WTC11 (cell line): ENCODE data around the gene FBXL7. TPM values are rescaled to one million over a fixed set of nuclear protein-coding genes. Genes with fewer than 3 reads are reported as not detected.

Source experiments
- ATAC-seq: fragments of 200-7000 bp; cut with Tn5 transposase; 2 replicates; pipeline ENCODE4 v1.10.0; 2021; ENCODE audit warnings: mild to moderate bottlenecking, moderate library complexity
- CTCF ChIA-PET: fragments of 300-600 bp; sonication (Branson Sonifier 250); formaldehyde crosslinking; loops from one replicate; lab custom pipeline; 2021; ENCODE audit warnings: antibody characterized with exemption; lab: Charles Lee
- POLR2A ChIA-PET: fragments of 350-600 bp; sonication (Branson Sonifier 250); formaldehyde crosslinking; loops from one replicate; lab custom pipeline; 2021; ENCODE audit warnings: antibody characterized with exemption; lab: Charles Lee
- DNase-seq: peaks from one replicate; pipeline ENCODE4 v3.0.0; 2021; ENCODE audit warnings: low spot score
- H3K27ac Mint-ChIP-seq: 2 replicates; pipeline ENCODE4 v1.8.0; 2021; ENCODE audit warnings: mixed read lengths
- H3K27me3 Mint-ChIP-seq: 2 replicates; pipeline ENCODE4 v1.8.0; 2021; ENCODE audit warnings: low read depth, mild to moderate bottlenecking, moderate library complexity, mixed read lengths
- H3K36me3 Mint-ChIP-seq: 2 replicates; pipeline ENCODE4 v1.8.0; 2021; ENCODE audit warnings: mixed read lengths
- H3K4me1 Mint-ChIP-seq: 2 replicates; pipeline ENCODE4 v1.8.0; 2022; ENCODE audit warnings: mixed read lengths
- H3K4me3 Mint-ChIP-seq: 2 replicates; pipeline ENCODE4 v1.8.0; 2021; ENCODE audit warnings: mild to moderate bottlenecking, moderate library complexity, mixed read lengths
- H3K9me3 Mint-ChIP-seq: 2 replicates; pipeline ENCODE4 v1.8.0; 2021; ENCODE audit warnings: mixed read lengths
- CREB1 ChIP-seq: sonication (generic); formaldehyde crosslinking; IDR thresholded peaks from 2 replicates; pipeline ENCODE4 v1.8.0; 2023; ENCODE audit warnings: mild to moderate bottlenecking, missing genetic modification reagents
- EMX1 ChIP-seq: fragments of 250-450 bp; sonication (Bioruptor Pico); IDR thresholded peaks from 2 replicates; pipeline ENCODE4 v1.8.0; 2021; ENCODE audit warnings: mild to moderate bottlenecking
- ERG ChIP-seq: fragments of 250-450 bp; sonication (Bioruptor Pico); IDR thresholded peaks from 2 replicates; pipeline ENCODE4 v1.8.0; 2021; ENCODE audit warnings: mild to moderate bottlenecking
- FOXJ3 ChIP-seq: sonication (generic); formaldehyde crosslinking; IDR thresholded peaks from 2 replicates; pipeline ENCODE4 v1.9.0; 2021; ENCODE audit warnings: missing genetic modification reagents, mild to moderate bottlenecking, borderline replicate concordance
- FOXK1 ChIP-seq: sonication (generic); formaldehyde crosslinking; IDR thresholded peaks from 2 replicates; pipeline ENCODE4 v1.8.0; 2022; ENCODE audit warnings: mild to moderate bottlenecking, moderate library complexity, missing genetic modification reagents
- FOXP1 ChIP-seq: sonication (generic); formaldehyde crosslinking; IDR thresholded peaks from 2 replicates; pipeline ENCODE4 v1.8.0; 2022; ENCODE audit warnings: missing genetic modification reagents, mild to moderate bottlenecking, moderate library complexity, borderline replicate concordance
- GRHL2 ChIP-seq: fragments of 250-450 bp; sonication (Bioruptor Pico); IDR thresholded peaks from 2 replicates; pipeline ENCODE4 v1.8.0; 2022; ENCODE audit warnings: mild to moderate bottlenecking, moderate library complexity; ENCODE audit not compliant: insufficient replicate concordance, severe bottlenecking
- MXD4 ChIP-seq: fragments of 250-450 bp; sonication (Bioruptor Pico); IDR thresholded peaks from 2 replicates; pipeline ENCODE4 v1.8.0; 2021; ENCODE audit warnings: mild to moderate bottlenecking, moderate library complexity, borderline replicate concordance
- NFYB ChIP-seq: sonication (generic); formaldehyde crosslinking; conservative IDR thresholded peaks from 2 replicates; pipeline ENCODE4 v1.8.0; 2022; ENCODE audit warnings: low read depth, missing genetic modification reagents
- ZBTB21 ChIP-seq: sonication (generic); formaldehyde crosslinking; IDR thresholded peaks from 2 replicates; pipeline ENCODE4 v1.8.1; 2023; ENCODE audit warnings: mild to moderate bottlenecking, missing genetic modification reagents, borderline replicate concordance
- ZNF317 ChIP-seq: sonication (generic); formaldehyde crosslinking; IDR thresholded peaks from 2 replicates; pipeline ENCODE4 v1.8.1; 2023; ENCODE audit warnings: low read depth, mild to moderate bottlenecking, moderate library complexity, missing genetic modification reagents, borderline replicate concordance
- ZNF396 ChIP-seq: fragments of 250-450 bp; sonication (Bioruptor Pico); IDR thresholded peaks from 2 replicates; pipeline ENCODE4 v1.8.0; 2021; ENCODE audit warnings: mild to moderate bottlenecking, moderate library complexity, borderline replicate concordance
- ZNF532 ChIP-seq: fragments of 250-450 bp; sonication (Bioruptor Pico); IDR thresholded peaks from 2 replicates; pipeline ENCODE4 v1.9.0; 2021; ENCODE audit warnings: mild to moderate bottlenecking, borderline replicate concordance
- total RNA-seq: library from RNA; stranded (reverse); gene quantifications from 3 replicates; pipeline ENCODE4 v1.2.3, GENCODE V29; 2021
- TF ChIP-seq, protein P1 (sequence below): sonication (generic); formaldehyde crosslinking; IDR thresholded peaks from 2 replicates; pipeline ENCODE4 v1.8.0; 2023; ENCODE audit warnings: missing genetic modification reagents, mild to moderate bottlenecking, borderline replicate concordance

Gene FBXL7
- total RNA-seq, 1 experiment from 2014 or later = 13.8 TPM

DNA sequence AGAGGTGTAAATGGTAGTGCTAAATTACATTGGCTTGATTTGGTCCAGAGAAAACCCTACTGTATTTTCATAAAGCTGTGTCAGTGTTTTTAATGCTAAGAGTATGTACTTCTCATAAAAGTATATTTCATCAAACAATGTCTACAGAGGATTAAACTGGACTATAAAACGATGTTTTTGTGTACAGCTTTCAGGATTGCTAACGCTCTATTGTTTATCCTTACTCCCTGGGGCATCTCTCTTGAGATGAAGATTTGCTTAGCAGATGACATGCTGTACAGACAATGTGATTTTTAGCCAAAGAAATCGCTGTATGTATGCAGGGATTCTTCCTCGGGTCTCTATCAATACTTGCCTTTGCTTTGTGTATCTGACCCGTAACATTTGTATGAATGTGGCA is 216.0 kb downstream of the FBXL7 start (continued):
- TF ChIP-seq ZNF532 (CRISPR knock-in tag) (no peak), ZNF396 (CRISPR knock-in tag) (no peak), FOXK1 (CRISPR knock-in tag) (no peak), EMX1 (no peak), FOXJ3 (CRISPR knock-in tag) (no peak)

DNA sequence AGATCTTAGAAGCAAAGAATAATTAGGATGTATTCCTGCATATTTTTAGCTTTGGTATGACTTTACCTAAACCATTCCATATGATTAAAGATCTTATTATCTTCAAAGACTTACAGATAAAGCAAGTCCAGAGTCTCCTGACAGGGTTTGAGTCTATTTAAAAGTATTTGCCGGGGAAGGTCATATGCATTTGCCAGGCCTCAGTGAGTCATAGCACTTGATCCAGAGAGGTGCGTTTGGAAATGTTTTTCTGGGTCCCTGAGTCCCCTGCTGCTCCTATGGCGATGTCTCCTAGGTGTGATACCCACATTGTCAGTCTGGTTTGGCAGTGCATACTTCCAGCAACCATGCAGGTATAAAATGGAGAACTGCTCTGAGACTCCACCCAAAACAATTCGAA is 217.0 kb downstream of the FBXL7 start:
- ATAC-seq (no peak; the same call in 1 of the 2 replicates), DNase-seq (no peak)

DNA sequence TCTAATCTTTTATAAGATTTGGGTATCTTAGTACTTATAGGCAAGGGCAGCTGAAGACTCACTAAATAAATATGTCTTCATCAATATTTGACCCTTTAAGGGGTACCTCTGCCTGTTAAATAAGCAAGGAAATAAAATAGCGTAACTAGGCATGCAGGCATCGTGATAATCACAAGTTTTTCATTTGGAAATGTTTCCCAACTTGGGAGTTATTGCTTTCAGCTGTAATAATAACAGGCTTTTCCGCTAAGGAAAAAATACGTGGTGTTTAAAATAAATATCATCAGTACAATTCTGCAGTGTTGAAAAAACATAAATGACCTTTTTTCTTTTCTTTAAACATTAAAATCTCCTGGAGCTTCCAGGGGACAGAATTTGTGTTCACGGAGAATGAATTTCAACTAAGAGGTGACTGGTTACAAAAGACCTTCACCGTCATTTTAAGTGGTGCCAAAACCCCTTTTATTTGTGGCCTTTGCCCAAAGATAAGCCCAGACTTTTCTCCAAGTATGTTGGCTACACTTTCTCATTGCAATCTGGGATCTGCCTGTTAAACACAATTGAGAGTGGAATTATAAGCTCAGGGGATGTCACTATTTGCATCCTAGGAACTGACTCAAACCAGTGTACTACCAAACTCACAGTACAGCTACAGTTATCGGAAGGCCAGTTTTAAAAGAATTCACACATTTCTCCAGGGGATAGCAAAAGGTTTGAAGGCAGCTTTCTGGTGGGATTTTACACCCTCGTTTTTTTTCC is 218.6 kb downstream of the FBXL7 start:
- POLR2A ChIA-PET = interaction anchor here (0.6 kb wide), 1 partner anchor 149 kb away, joined by 3 read pairs; no protein-coding TSS in a partner anchor
- H3K36me3 Mint-ChIP-seq = no peaks in the 10 kb centered on the region
- no peak for TF ChIP-seq CREB1 (CRISPR knock-in tag)
- TF ChIP-seq MXD4 = no peak
- TF ChIP-seq NFYB (CRISPR knock-in tag) = no peak
- no peak for TF ChIP-seq ZBTB21 (CRISPR knock-in tag)
- no peak for TF ChIP-seq ZNF317 (CRISPR knock-in tag)
- TF ChIP-seq ERG (CRISPR knock-in tag) = no peak
- no peak for TF ChIP-seq GRHL2 (CRISPR knock-in tag)
- TF ChIP-seq, all 79 proteins: peak for 0
- CTCF ChIA-PET = interaction anchor here (1.2 to 2.0 kb wide), 2 partner anchors 35 to 48 kb away, joined by 3 to 5 read pairs; no protein-coding TSS in a partner anchor
- no peaks in the 10 kb centered on the region for H3K9me3 Mint-ChIP-seq
- H3K4me1 Mint-ChIP-seq = peaks cover 56% of the 10 kb centered on the region
- DNase-seq = no peak
- H3K27me3 Mint-ChIP-seq = no peaks in the 10 kb centered on the region
- H3K27ac Mint-ChIP-seq = peak overlapping the region; percentile 90
- ATAC-seq = no peak
- H3K4me3 Mint-ChIP-seq = no peak overlapping the region

More for the DNA sequence above, 217.0 kb downstream of the FBXL7 start:
- TF ChIP-seq, protein P1, sequence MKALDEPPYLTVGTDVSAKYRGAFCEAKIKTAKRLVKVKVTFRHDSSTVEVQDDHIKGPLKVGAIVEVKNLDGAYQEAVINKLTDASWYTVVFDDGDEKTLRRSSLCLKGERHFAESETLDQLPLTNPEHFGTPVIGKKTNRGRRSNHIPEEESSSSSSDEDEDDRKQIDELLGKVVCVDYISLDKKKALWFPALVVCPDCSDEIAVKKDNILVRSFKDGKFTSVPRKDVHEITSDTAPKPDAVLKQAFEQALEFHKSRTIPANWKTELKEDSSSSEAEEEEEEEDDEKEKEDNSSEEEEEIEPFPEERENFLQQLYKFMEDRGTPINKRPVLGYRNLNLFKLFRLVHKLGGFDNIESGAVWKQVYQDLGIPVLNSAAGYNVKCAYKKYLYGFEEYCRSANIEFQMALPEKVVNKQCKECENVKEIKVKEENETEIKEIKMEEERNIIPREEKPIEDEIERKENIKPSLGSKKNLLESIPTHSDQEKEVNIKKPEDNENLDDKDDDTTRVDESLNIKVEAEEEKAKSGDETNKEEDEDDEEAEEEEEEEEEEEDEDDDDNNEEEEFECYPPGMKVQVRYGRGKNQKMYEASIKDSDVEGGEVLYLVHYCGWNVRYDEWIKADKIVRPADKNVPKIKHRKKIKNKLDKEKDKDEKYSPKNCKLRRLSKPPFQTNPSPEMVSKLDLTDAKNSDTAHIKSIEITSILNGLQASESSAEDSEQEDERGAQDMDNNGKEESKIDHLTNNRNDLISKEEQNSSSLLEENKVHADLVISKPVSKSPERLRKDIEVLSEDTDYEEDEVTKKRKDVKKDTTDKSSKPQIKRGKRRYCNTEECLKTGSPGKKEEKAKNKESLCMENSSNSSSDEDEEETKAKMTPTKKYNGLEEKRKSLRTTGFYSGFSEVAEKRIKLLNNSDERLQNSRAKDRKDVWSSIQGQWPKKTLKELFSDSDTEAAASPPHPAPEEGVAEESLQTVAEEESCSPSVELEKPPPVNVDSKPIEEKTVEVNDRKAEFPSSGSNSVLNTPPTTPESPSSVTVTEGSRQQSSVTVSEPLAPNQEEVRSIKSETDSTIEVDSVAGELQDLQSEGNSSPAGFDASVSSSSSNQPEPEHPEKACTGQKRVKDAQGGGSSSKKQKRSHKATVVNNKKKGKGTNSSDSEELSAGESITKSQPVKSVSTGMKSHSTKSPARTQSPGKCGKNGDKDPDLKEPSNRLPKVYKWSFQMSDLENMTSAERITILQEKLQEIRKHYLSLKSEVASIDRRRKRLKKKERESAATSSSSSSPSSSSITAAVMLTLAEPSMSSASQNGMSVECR = no peak
- no peak for TF ChIP-seq FOXP1
- POLR2A ChIA-PET = no interaction called here
- Mint-ChIP-seq H3K9me3 (peaks cover 8% of the 10 kb centered on the region), H3K4me3 (no peak overlapping the region), H3K27me3 (no peaks in the 10 kb centered on the region), H3K27ac (peak overlapping the region; percentile 15; the same call in 1 of the 2 replicates), H3K4me1 (peaks cover 53% of the 10 kb centered on the region), H3K36me3 (no peaks in the 10 kb centered on the region)
- CTCF ChIA-PET = no interaction called here
